ENCODE measurements around the gene PDXK.
A peak's percentile ranks its signal among the peaks of the same experiment; 100 is the strongest.

Gene PDXK

DNA sequence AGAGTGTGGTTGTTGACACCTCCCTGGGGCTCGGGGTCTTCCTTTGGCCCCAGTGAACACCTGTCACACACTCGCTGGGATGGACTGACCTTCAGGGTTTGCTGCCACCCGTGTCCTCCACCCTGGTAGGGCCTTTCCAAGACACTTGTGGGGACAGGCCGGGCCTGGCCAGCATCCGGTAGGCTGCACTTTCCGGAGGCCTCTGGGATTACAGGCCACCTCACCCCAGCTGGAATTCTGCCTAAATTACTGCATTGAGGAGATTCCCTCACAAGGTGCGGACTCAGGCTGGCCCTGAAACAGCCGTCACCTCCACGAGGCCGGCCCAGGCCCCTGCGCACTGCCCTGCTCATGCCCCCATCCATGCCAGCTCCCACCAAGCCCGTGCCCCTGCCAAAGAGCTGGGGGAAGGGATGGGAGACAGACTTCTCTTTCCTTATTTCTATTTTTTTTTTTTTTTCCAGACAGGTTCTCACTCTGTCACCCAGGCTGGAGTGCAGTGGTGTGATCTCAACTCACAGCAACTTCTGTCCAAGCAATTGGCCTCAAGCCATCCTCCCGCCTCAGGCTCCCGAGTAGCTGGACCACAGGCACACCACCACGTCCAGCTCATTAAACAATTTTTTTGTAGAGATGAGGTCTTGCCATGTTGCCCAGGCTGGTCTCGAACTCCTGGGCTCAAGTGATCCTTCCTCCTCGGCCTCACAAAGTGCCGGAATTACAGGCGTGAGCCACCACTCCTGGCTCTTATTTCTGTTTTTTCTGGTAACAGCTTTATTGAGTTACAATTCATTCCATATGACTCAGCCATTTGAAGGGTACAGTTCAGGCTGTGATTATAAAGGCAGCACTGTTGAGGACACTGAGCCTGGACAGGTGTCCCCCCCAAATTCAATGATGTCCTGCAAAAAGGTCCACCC lies 45.9 kb downstream of the PDXK start:
- no peak for DNase-seq

DNA sequence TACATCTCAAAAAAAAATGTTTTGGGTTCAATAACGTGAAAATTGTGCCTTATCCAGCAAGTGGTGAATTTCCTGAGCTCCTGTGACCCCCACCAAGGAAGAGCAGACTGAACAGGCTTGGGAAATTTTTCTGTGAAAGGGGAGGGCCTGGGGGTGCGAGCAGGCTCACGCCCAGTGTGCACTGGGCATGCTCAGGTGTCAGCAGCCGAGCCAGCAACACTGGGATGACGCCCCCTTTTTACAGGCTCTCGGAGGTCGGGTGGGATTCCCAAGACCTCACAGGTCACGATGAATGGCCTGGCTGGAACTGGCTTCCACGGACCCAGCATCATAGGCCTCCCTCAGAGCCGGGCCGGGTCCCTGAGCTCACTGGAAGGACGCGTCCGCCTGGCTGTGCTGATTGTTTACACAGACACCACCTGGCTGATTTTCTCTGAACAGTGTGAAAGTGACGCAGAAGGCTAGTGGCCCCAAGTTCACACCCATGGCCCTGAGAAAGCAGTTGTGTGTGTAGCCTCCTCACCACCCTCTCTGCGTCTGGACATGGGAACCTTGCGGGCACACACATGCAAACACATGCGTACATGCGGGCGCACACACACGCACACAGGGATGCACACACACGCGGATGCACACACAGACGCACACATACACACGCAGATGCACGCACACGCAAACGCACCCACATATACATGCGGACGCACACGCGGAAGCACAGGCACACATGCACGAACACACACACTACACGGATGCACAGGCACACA lies 48.0 kb downstream of the PDXK start:
- no peak for DNase-seq

GRCh38 chr21:43767498-43767983 lies 48.6 kb downstream of the PDXK start:
- DNase-seq = no peak

DNA sequence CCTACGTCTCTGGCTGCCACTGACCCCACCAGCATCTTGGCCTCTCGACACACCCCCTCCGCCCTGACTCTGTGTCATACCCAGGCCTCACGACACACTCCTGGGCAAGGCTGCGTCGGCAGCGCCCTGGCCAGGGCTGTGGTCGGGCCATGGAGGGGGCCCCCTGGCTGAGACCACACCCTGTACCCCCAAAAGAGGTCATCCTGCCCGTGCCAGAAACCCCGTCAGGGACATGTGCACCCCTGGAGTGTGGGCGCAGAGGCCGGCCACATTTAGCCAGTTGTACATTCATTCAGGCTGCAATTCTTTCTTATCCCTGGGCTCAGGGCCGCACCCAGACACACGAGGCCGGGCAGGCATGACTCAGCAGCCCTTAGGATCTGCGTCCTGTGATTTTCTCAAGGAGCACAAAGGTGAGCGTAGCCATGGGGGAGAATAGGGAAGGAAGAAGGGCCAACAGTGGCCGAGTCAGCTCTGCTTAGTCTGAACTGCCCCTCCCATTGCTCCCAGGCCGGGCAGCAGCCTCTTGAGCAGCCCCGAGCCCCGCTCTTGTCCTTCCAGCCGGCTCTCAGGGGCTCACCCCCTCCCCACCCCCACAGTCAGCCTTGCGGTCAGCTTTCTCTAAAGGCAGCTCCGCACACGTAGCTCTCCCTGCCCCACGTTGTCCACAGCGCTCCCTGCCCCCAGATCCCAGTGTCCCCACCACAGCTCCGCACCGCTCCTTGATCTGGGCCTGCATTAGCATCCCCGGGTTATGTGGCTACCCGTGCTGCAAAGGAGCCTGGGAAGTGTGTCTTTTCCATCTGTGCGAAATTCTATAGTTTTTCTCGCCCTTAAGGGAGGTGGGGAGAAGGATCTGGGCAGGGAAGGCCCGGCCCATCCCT lies 49.3 kb downstream of the PDXK start:
- DNase-seq = no peak

GRCh38 chr21:43768868-43769167 lies 49.9 kb downstream of the PDXK start:
- DNase-seq = no peak

GRCh38 chr21:43769325-43769958 lies 50.5 kb downstream of the PDXK start:
- no peak for DNase-seq

DNA sequence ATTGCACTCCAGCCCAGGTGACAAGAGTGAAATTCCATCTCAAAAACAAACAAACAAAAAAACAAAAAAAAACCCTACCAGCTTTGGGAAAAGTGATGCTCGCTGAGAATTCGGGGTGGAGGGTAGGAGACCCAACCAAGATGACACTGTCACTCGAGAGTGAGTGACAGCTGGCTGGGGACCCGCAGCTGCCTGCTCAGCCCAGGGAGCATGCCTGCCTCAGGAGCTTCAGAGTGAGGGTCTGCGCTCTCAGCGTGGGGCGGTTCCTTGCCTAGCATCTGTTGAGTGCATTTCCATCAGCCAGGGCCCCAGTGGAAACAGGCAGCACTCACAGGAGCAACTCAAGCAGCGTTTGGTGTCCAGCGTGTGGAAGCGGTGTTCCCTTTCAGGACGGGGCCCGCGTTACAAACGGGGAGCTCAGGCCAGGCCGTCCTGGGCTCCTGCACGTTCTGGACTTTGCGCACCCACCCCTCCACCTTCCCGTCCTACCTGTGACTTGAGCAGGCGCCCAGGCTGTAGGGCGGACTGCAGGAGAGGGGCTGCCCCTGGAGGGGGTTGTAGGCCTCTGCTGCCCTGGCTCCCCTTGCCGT lies 51.2 kb downstream of the PDXK start:
- DNase-seq = no peak

- DNase-seq = no peak
Measured at GRCh38 chr21:43771199-43771675, 52.3 kb downstream of the PDXK start.

DNA sequence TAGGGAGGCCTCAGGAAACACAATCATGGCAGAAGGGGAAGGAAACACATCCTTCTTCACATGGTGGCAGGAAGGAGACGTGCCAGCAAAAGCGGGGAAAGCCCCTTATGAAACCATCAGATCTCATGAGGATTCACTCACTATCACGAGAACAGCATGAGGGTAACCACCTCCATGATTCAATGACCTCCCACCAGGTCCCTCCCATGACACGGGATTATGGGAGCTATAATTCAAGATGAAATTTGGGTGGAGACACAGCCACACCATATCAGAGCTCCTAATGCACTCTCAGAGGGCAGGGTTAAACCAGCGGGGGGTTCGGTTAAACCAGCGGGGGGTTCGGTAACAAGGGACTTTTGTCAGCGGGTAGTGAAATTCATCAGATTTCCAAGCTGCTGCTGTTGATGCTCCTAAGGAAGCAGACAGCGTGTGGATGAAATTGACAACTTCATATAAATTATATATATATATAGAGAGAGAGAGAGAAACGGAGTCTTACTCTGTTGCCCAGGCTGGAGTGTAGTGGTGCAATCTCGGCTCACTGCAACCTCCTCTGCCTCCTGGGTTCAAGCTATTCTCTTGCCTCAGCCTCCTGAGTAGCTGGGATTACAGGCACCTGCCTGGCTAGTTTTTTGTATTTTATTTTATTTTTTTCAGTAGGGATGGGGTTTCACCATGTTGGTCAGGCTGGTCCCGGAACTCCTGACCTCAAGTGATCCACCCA lies 52.9 kb downstream of the PDXK start:
- DNase-seq = no peak

GRCh38 chr21:43772425-43772821 lies 53.5 kb downstream of the PDXK start:
- no peak for DNase-seq

DNA sequence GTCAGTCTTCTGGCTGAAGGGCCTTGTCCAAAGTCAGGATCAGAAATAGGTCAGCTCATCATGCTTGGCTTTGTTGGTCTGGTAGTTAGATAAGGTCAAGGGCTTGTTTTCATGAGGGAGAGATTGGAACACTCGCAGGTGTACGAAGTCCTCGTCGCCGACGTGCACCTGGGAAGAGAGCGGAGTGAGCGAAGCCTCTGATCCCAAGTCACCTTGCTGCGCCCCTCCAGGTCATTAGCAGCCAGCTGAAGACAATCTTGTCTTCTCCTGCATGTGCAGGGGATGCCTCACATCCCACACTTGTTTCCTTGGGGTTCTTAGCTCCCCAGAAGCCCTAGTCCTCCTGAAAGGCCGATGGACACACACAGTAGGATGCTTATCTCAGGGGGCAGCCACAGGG lies 55.2 kb downstream of the PDXK start:
- no peak for DNase-seq

GRCh38 chr21:43775190-43775589 lies 56.3 kb downstream of the PDXK start:
- no peak for DNase-seq

DNA sequence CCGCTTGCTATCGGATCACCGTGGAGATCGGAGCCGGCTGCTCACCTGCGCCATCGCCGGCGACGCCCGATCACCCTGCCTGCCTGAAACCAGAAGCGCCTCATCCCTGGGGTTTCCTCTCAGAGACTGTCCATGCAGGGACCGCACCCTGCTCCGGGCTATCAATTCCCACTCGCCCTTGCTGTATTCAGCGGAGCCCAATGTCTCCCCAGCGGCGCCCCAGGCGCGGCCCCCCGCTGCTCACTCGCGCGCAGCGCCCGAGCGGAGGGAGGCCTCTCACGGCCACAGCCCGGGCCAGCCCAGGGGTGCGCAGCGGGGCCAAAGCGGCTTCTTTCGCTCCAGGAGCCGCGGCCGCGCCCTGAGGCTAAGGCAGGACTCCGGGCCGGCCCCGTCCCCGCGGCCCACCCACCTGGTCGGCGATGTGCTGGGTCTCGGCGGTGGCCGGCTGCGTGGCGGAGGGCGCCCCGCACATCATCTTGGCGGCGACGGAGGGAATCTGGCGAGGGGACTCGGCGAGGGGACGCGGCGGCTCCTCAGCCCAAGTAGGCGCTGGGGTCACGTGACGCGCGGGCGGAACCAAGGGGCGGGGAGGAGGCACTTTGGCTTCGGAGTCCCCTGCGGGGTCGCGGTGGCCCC lies 57.0 kb downstream of the PDXK start, which contains the start of gene CSTB:
CSTB (minus strand) TSS at position 514 of the 636 bp plus-strand sequence; CDS start at position 475, 39 bp downstream.
- DNase-seq = peak; percentile 79

DNA sequence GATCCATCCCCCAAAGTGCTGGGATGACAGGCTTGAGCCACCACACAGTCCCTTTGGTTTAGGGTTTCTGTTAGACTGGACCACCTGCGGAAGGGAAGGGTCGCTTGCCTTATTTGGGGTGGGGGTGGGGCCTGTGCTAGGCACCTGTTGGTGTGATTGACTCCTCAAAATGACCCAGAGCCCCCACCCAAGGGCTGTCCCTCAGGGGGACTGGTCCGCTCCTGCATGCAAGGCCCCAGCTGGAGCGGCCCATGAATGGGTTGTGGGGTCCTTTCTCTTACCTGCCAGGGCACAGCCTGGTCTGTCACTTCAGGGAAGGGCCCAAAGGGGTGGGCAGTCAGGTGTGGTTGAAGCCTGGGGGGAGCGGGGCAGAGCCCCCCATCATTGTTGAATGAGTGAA lies 59.0 kb downstream of the PDXK start:
- DNase-seq = no peak

- DNase-seq = no peak
Measured at GRCh38 chr21:43778469-43779335, 59.8 kb downstream of the PDXK start.

DNA sequence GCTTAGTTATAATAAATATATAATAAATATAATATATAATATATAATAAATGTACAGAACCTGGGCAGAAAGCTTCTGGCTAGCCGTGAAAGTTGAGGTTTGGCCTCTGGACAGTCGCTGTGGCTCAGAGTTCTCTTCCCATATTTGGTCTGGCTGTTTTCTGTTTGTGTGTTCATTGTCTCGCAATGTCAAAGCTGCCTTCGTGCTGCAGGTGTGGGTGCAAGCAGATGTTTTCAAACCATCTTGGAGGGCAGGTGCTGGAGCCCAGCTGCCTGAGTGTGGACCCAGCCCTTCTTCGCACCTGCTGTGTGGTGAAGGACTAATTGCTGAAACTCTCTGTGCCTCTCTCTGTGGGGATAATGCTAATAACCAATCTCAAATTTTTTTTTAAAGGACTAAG lies 60.7 kb downstream of the PDXK start:
- DNase-seq = no peak

GRCh38 chr21:43781846-43782245 lies 62.9 kb downstream of the PDXK start:
- DNase-seq = no peak

- no peak for DNase-seq
Measured at GRCh38 chr21:43782431-43783097, 63.6 kb downstream of the PDXK start.

DNA sequence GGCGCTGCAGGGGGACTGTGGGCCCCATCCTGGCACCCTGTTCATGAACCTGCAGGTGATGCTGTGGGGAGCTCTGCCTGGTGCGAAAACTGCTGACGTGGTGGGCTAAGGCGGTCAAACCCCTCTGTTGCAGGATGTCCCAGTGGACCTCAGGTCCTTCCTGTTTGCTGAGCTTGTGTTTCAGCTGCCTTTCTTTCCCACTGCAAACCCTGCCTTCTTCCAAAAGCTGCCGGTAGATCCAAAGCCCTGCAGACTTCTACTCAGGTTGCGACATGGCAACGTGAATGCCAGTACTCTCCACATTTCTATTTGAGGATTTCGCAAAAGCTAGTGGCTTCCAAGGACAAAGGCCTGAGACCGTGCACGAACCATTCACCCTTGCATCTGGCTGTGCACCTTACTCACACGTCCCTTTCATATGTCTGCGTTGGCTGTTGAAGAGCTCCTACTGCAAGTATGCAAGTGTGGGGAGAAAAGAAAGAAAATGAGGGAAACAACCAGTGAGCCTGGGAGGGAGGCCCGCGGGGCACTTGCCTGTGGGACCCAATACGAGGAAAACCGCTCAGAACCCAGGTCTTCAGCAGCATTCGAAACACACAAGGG lies 64.3 kb downstream of the PDXK start:
- DNase-seq = no peak
